ENCODE results near the gene SGK1.

DNA sequence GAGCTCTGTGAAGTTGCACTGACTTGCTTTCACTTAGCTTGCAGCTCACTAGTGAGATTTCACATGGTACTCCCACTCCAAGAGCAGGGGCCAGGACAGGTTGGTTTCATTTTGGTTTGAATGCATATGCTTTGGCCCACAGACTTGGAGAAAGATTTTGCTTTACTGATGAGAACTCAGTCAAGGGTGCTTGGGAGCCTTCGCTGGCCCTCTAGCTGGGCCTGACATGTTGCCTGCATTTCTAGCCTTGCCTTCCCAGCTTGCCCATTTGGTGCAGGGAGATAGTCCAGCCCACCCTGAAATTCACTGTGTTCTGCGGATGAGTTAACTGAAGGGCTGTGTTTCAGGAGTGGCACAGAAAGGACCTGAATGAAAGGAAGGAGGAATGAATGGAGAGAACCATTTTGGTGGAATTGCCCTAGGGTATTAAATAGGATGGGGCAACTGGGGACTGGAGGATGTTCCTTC lies 1.9 kb downstream of the SGK1 start:
- TF ChIP-seq, protein P1, sequence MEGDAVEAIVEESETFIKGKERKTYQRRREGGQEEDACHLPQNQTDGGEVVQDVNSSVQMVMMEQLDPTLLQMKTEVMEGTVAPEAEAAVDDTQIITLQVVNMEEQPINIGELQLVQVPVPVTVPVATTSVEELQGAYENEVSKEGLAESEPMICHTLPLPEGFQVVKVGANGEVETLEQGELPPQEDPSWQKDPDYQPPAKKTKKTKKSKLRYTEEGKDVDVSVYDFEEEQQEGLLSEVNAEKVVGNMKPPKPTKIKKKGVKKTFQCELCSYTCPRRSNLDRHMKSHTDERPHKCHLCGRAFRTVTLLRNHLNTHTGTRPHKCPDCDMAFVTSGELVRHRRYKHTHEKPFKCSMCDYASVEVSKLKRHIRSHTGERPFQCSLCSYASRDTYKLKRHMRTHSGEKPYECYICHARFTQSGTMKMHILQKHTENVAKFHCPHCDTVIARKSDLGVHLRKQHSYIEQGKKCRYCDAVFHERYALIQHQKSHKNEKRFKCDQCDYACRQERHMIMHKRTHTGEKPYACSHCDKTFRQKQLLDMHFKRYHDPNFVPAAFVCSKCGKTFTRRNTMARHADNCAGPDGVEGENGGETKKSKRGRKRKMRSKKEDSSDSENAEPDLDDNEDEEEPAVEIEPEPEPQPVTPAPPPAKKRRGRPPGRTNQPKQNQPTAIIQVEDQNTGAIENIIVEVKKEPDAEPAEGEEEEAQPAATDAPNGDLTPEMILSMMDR (IDR thresholded peaks at IDR 0.05; ENCODE audit: poor library complexity, severe bottlenecking): no peak
- TF ChIP-seq EZH2 (IDR thresholded peaks at IDR 0.05; ENCODE audit: borderline replicate concordance, insufficient read depth, low read length, poor library complexity, severe bottlenecking) (no peak), POLR2AphosphoS5 (IDR thresholded peaks at IDR 0.05) (no peak)
- TF ChIP-seq, protein P2, sequence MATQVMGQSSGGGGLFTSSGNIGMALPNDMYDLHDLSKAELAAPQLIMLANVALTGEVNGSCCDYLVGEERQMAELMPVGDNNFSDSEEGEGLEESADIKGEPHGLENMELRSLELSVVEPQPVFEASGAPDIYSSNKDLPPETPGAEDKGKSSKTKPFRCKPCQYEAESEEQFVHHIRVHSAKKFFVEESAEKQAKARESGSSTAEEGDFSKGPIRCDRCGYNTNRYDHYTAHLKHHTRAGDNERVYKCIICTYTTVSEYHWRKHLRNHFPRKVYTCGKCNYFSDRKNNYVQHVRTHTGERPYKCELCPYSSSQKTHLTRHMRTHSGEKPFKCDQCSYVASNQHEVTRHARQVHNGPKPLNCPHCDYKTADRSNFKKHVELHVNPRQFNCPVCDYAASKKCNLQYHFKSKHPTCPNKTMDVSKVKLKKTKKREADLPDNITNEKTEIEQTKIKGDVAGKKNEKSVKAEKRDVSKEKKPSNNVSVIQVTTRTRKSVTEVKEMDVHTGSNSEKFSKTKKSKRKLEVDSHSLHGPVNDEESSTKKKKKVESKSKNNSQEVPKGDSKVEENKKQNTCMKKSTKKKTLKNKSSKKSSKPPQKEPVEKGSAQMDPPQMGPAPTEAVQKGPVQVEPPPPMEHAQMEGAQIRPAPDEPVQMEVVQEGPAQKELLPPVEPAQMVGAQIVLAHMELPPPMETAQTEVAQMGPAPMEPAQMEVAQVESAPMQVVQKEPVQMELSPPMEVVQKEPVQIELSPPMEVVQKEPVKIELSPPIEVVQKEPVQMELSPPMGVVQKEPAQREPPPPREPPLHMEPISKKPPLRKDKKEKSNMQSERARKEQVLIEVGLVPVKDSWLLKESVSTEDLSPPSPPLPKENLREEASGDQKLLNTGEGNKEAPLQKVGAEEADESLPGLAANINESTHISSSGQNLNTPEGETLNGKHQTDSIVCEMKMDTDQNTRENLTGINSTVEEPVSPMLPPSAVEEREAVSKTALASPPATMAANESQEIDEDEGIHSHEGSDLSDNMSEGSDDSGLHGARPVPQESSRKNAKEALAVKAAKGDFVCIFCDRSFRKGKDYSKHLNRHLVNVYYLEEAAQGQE (IDR thresholded peaks at IDR 0.05; ENCODE audit: borderline replicate concordance): no peak
